Activated T-helper 1 cell treated with Interleukin-2 at 50 U/mL for 16 hours (primary cell): ENCODE measurements around the gene GCM1.

Experiments used
- DNase-seq: peaks from one replicate; pipeline ENCODE4 v3.0.0-alpha.2; 2020; ENCODE audit warnings: low read depth

Gene GCM1

GRCh38 chr6:53104916-53105315 is 43.7 kb downstream of the GCM1 start:
- DNase-seq, result no peak

GRCh38 chr6:53103993-53104675 is 44.5 kb downstream of the GCM1 start:
- no peak for DNase-seq

DNA sequence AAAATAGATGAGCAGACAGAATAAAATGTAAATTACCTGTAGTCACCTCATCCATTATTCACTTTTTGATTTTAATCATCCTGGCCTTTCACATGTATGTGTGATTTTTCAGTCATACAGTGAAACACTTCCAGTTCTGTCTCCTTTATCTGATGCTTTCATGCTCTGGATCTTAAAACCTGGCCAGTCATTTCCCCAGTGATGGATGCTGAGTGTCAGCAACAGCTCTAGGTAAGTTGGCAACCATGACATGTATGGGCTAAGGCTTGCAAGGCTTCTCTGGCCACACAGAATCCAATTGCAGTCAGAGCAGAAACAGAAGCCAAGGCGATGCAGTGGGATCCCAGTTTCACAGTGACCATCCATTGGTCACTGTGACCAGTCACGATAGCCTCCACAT is 47.6 kb downstream of the GCM1 start:
- DNase-seq, result no peak

DNA sequence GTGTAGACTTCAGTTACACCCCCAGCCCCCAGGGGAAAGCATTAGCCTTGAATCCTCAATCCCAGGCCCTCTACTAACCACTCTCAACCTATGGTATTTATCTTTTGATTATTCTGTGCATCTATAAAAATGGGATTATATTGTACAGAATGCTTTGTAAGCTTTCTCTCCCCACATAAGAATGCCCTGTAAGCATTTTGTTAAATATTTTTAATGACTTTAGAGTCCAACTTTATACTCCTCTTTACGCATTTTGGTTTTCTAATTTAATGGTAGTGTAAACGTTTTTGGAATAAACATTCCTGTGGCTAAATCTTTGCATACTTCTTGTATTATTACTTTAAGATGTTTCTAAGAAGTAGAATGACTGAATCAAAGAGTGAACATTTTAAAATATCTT is 48.1 kb downstream of the GCM1 start:
- DNase-seq, result no peak

DNA sequence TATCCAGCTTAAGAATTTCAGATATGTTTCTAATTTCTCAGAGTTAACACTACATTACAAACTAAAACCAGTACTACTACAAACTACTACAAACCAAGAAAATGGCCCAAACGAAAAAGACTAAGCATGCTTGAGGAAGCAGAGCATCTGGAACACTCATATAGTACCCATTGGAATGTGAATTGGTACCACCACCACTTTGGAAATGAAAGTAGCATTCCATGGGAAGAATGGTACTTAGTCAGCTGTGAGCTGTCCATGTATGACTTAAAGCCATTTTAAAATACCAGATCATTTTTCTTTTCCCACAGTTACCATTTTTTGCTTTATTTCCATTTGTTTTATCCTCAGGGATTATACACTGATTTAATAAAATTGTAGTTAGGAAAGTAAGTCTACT is 52.9 kb downstream of the GCM1 start:
- DNase-seq, result no peak

- no peak for DNase-seq
Measured at GRCh38 chr6:53095270-53095669, 53.4 kb downstream of the GCM1 start.

DNA sequence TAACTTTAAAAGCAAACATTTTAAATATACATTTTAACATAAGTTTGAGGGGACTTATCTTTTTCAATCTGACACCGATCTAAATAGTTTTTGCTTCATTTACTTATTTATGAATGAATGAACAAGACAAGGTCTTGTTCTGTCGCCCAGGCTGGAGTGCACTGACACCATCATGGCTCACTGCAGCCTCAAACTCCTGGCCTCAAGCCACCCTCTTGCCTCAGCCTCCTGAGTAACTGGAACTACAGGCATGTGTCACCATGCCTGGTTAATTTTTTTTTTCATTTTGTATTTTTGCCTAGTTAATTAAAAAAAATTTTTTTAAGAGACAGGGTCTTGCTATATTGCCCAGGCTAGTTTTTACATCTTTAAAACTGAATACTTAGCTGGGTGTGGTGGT is 58.1 kb downstream of the GCM1 start:
- DNase-seq, result no peak

DNA sequence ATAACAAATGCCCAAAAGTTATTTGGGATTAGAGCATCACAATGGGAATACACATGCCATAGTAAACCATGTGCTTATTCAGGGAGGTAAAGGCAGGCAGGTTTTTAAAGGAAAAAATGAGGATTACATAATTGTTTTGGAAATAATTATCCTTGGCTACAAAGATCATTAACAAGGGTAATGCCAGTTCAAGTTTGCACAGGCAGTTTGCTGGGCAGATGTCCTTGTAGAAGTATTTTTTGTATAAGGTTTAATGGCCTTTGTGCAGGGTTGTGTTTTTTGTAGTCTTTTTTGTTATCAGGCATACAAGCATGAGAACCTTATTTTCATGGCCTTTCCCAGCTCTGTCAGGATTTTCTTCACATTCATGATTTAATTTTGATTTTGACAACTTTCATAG is 58.7 kb downstream of the GCM1 start:
- DNase-seq, result no peak

DNA sequence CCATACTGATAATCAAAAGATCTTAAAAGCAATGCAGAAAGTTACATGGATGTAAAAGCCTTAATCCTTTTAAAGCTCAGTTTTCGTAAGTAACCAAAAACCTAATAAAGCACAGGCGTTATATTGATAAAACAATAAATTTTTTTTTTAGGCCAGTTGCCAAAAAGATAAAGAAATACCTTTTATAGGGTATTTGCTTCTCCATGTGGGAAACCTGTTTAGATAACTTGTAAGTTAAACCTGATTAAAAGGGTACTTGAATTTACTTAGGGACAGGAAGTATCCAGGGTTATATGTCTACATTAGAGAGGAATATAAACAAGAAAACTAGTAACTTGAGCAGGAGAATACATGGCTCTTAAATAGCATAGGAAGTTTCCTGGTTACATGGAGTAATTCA is 62.3 kb downstream of the GCM1 start:
- DNase-seq, result no peak

DNA sequence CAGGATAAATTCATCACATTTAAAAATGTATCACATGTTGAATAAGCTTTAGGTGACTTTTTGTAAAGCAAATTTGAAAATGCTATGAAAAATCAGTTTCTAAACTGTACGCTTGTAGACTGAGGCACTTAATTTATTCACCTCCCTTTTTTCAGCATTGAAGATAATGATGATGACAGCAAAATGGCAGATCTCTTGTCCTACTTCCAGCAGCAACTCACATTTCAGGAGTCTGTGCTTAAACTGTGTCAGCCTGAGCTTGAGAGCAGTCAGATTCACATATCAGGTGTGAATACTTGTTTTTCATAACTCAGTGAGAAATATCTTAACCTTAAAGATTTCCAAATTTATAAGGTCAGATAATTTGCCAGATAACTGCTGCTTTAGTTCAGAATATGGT is 67.8 kb downstream of the GCM1 start:
- DNase-seq, result no peak
